ENCODE data around the gene ZNF613.
"Not testable (repeated sequence)": the region's sequence is repeated elsewhere in the genome, so short reads cannot be mapped to it uniquely, and the experiment has no call there.

ZNF613 gene

DNA sequence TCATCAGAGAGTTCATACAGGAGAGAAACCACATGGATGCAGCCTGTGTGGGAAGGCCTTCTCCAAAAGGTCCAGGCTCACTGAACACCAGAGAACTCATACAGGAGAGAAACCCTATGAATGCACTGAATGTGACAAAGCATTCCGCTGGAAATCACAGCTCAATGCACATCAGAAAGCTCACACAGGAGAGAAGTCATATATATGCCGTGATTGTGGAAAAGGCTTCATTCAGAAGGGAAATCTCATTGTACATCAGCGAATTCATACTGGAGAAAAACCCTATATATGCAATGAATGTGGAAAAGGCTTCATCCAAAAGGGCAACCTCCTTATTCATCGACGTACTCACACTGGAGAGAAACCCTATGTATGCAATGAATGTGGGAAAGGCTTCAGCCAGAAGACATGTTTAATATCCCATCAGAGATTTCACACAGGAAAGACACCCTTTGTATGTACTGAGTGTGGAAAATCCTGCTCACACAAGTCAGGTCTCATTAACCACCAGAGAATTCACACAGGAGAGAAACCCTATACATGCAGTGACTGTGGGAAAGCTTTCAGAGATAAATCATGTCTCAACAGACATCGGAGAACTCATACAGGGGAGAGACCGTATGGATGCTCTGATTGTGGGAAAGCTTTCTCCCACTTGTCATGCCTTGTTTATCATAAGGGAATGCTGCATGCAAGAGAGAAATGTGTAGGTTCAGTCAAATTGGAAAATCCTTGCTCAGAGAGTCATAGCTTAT lies 17.7 kb downstream of the ZNF613 start:
- no peak for DNase-seq

DNA sequence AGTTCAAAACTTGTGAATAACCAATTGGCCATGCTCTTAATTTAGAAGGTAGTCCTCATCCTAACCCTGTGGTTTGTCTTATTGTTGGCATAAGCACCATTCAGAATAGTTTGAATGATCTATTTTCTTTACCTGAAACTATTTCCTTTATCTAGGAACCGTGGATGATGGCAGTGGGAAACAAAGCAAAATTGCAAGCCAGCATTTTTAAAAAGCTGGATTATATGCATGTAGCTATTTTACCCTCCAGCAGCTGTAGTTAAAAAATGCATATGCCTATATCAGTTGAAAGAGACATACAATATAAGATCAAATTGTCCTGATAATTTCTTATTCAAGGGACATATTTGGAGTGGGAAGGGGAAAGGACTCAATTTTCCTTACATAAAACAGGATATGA lies 19.3 kb downstream of the ZNF613 start:
- no peak for DNase-seq

DNA sequence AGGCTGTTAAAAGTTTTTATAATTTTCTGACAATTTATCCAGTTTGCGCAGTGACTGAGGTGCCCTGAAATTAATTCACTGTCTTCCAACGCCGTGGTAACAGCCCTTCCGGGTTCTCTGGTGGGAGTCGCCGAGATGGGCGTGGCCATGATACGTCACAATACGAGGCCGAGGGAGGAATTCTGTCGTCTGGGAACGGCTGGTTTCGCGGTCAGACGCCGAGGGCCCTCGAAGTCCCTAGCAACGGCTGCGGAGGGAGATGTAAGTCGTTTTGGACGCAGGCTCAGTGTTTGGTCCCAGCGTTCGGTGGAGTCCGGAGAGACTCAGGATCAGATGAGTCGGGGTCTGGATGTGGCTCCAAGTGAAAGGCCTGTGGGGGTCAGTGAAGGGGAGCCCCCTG lies 21.7 kb downstream of the ZNF613 start:
- DNase-seq, result no peak

DNA sequence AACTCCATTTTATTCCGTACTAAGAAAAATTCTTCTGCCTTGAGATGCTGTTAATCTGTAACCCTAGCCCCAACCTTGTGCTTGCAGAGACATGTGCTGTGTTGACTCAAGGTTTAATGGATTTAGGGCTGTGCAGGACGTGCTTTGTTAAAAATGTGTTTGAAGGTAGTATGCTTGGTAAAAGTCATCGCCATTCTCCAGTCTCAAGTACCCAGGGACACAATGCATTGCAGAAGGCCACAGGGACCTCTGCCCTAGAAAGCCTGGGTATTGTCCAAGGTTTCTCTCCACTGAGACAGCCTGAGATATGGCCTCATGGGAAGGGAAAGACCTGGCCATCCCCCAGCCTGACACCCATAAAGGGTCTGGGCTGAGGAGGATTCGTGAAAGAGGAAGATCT lies 30.6 kb downstream of the ZNF613 start:
- not testable (repeated sequence) for DNase-seq

DNA sequence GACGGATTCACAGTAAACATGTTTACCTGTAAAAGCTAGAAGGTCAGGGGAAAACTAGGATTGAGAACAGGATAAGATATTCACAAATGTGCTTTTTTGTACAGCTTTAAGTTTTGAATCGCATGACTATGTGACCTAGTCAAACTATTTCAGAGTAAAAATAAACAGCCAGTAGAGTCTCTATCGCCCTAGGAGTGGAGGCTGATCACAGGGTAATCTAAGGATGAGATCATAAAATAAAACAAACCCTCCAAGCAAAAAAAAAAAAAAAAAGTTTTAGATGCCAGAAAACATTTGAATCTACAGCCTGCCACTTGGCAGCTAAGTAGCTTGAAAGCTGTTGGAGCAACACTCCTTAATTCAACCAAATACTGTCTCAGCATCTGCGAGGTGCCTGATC lies 32.5 kb downstream of the ZNF613 start:
- DNase-seq, result no peak

DNA sequence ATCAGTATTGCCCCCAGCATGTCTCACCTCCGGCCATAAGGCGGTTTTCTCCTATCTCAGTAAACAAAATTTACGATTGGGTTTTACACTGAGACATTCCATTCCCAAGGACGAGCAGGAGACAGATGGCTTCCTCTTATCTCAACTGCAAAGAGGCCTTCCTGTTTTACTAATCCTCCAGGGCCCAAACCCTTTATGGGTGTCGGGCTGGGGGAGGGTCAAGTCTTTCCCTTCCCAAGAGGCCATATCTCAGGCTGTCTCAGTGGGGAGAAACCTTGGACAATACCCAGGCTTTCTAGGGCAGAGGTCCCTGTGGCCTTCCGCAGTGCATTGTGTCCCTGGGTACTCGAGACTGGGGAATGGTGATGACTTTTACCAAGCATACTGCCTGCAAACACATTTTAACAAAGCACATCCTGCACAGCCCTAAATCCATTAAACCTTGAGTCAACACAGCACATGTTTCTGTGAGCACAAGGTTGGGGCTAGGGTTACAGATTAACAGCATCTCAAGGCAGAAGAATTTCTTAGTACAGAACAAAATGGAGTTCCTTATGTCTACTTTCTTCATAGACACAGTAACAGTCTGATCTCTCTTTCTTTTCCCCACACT lies 33.5 kb downstream of the ZNF613 start:
- DNase-seq, result not testable (repeated sequence)

DNA sequence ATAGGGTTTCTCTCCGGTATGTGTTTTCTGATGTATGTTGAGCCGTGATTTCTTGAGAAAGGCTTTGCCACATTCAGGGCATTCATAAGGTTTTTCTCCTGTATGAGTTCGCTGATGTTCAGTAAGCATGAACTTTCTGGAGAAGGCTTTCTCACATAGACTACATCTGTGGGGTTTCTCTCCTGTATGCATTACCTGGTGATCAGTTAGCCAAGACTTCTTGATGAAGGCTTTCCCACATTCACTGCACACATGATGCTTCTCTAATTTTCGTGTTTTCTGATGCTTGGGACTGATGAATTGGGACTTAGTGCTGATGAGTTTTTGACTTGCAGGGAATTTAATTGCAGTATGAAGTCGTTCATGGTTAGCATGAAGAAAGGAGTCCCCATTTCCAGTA lies 38.3 kb downstream of the ZNF613 start:
- DNase-seq, result no peak

DNA sequence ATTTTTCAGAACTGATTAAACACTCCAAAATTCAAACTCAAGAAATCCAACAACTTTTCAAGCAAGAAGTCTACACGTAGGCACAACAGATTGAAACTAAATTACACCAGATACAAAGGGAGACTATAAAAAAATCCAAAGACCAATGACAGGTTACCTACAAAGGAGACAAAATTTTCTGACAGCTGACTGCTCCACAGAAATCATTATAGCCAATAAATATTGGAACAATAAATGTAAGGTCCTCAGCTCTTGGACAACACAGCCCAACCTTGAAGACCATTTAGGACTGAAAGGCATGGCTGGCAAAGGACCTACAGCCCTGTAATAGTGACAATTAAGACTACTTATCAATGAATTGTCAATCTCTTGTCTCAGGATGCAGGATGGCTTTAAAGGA lies 43.4 kb downstream of the ZNF613 start:
- DNase-seq, result no peak

DNA sequence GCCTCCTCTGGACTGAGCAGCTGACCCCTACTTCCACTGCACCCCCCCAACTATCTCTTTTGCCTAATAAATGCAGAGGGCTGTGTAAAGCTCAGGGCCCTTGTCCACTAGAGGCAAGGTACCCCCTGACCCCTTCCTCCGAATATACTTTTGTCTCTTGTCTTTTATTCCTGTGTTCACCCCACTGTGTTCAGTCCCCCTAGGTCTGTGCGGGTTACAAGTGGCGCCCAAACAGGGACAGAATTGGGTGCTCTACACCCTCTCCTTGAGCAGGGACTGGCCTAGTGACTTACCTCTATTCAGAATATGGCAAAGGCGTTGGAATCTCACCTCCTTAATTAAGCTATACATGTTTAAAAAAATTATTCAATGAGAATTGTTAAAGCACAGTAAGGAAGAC lies 44.4 kb downstream of the ZNF613 start:
- no peak for DNase-seq

DNA sequence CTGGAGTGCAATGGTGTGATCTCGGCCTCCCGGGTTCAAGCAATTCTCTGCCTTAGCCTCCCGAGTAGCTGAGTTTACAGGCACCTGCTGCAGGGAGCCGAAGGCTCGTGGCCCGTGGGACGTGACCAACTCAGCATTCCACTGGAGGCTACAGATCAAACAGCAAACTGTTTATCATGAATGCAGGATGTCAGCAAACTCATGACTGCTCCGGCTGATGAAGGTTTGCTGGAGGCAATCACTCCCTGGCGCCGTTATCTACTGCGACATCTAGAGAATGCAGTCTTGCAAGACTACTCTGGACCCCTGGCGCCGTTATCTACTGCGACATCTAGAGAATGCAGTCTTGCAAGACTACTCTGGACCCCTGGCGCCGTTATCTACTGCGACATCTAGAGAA lies 48.5 kb downstream of the ZNF613 start:
- not testable (repeated sequence) for DNase-seq

DNA sequence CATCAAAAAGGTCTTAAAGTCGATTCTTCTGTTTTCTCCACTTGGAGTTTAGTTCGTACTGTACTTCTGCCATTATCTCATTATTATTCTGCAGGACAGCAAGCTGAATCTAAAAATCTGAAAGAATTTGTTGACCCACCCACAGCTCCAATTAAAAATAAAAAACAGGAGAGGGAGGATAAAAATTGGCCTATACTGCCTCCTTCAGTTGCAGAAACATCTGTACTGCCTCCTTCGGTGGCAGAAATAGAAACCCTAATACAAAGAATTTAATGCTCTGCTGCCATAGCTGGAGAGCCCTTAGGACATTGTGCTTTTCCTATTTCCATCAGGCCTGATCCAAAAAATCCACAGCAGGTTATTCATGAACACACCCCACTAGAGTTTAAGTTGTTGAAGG lies 49.6 kb downstream of the ZNF613 start:
- no peak for DNase-seq

DNA sequence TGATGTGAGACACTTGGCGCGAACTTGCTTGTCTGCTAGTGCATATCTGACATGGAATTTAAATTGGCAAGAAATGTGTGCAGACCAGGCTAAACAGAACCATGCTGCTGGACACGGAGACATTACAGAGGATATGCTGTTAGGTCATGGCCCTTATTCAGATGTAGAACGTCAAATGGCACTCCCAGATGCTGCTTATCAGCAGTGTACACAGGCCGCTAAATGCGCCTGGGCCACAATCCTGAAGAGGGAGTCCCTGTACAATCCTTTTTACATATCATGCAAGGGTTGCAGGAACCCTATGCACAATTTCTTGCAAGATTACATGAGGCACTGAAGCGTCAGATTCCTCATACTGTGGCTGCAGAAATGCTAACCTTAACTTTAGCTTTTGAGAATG lies 50.1 kb downstream of the ZNF613 start:
- DNase-seq, result no peak

DNA sequence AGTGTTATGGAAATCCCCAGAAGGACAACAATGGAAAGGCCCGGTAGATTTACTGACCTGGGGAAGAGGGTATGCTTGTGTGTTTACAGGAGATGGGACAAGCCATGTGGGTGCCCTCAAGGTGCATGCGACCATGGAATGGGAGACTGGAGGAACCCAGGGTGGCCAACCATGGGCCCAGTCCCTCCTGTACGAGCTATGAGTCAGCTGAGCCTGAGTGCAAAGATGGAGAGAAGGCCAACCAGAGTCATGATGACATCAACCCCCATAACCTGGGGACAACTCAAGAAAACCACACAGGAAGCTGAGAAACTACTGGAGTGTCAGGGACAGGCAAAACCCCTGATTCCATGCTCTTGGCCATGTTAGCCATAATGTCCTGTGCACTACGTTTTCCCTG lies 51.6 kb downstream of the ZNF613 start:
- DNase-seq, result no peak

DNA sequence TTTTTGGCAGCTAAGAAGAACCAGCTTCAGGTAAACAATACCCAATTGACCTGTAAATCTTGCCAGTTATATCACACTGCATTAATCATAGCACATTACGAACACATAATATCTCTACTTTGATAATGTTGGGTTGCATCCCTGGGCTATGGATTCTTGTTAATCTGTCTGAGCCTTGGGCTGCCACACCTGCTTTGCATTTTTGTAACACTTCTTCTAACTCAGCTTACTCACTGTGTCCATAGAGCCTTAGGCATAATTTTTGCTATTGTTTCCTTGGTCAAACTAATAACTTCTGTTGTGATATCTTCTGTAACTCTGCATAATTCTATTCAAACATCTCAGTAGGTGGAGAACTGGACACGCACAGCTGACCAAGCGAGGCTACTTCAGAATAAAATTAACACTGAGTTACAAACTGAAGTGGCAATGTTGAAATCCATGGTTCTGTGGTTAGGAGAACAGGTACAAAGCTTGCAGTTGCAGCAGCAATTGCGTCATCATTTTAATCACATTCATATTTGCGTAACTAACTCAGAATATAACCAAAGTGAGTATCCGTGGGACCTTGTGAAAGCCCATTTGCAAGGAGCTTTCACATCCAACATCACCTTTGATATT lies 53.0 kb downstream of the ZNF613 start:
- DNase-seq, result no peak

DNA sequence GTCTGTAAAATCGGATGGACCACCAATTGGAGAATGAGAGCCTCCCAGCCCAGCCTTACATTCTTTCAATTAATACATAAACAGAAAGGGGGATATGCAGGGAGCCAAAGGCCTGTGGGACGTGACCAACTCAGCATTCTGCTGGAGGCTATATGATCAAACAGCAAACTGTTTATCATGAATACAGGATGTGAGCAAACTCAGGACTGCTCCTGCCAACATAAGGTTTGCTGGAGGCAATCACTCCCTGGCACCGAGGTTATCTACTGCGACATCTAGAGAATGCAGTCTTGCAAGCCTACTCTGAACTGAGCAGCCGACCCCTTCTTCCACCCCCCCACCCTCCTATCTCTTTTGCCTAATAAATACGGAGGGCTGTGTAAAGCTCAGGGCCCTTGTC lies 53.7 kb downstream of the ZNF613 start:
- DNase-seq, result not testable (repeated sequence)

DNA sequence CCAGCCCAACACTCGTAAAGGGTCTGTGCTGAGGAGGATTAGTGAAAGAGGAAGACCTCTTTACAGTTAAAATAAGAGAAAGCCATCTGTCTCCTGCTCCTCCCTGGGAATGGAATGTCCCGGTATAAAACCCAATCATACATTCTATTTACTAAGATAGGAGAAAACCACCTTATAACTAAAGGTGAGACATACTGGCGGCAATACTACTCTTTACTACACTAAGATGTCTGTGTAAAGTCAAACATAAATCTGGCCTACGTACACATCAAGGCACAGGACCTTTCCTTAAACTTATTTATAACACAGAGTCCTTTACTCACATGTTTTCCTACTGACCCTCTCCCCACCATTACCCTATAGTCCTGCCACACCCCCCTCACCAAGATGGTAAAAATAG lies 56.1 kb downstream of the ZNF613 start:
- no peak for DNase-seq

DNA sequence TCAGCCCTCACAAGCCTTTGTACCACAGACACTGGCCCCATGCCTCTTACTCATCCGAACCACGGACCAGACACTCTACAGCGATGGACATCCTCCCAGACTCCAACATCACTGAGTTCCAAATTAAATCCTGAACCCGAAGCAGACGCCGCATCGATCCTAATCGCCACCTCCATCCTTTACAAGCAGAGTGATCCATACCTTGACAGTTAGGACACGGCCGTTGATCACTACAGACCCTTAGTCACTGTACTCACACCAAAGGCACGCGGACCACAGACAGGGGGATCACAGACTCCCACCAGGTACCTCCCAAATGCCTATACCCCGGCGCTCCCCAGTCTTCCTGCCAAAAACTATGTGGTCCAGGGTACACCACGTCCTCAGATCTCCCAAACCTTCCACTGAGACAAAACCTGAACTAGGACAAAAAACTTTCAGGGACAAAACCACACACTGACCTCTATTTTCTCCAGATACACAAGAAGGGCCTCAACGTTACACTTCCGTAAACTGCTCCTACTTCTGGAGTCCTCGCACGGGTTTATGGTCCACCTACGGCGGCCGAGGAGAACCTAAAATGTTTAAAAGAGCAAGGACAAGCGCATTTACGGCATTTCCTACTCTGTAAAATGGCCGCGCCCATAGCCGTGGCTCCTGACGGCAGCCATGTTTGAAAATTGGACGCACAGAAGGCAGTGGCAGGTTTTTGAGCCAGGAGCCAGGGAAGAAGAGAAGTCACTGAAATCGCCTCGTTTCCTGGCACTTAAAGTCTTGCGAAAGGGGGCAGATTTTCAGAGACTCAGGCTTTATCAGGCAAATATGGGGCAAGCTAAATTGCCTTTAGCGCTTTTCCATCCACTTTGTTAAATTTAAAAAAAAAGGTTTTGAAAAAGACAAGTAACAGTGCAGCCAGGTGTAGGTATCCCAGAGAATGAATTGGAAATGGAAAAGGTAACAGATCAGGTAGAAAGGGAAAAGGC lies 59.3 kb downstream of the ZNF613 start, which contains the start of gene ZNF350:
Gene ZNF350 (minus strand): TSS at position 532 of the 983 bp plus-strand sequence. CDS start 12,480 bp downstream, outside the sequence.
- peak; percentile 87 to 91 for DNase-seq

DNA sequence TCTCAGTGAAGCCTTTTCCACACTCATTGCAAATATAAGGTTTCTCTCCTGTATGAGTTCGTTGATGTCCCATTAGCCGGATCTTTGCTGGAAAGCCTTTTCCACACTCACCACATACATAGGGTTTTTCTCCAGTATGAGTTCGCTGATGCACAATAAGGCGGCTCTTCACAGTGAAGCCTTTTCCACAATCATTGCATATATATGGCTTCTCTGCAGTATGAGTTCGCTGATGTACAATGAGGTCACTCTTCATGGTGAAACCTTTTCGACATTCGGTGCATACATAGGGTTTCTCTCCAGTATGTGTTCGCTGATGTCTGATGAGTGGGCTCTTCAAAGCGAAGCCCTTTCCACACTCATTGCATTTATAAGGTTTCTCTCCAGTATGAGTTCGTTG lies 66.2 kb downstream of the ZNF613 start:
- DNase-seq, result no peak

DNA sequence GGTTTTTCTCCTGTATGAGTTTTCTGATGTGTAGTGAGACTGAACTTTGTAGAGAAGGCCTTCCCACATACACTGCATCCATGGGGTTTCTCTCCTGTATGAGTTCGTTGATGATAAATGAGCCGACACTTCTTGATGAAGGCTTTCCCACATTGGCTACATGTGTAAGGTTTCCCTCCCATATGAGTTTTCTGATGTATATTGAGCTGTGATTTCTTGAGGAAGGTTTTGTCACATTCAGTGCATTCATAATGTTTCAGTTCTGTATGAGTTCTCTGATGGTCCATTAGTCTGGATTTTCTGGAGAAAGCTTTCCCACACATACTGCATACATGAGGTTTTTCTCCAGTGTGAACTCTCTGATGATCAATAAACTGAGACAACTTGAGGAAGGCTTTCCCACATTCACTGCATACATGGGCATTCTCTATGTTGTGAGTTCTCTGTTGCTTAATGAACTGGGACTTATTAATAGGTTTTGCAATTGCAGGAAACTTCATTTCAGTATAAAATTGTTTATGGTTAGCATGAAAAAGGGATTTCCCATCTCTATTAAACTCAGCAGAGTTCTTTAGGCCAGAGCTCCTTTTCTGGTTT lies 66.9 kb downstream of the ZNF613 start:
- DNase-seq, result no peak

All from NCI-H187 (cell line).